Heart right ventricle (tissue), 16 donors: ENCODE data around the gene PADI2. TPM values are rescaled to one million over a fixed set of nuclear protein-coding genes. Genes with fewer than 3 reads are reported as not detected.
"Not testable (repeated sequence)": the region's sequence is repeated elsewhere in the genome, so short reads cannot be mapped to it uniquely, and the experiment has no call there.

ENCODE experiments used
- ATAC-seq, 8 donors: fragments of 200-7000 bp; cut with Tn5 transposase; one replicate each; pipeline ENCODE4 v1.9.1; 2020; ENCODE audit warnings: mild to moderate bottlenecking in 8 of 8, moderate library complexity in 8 of 8, moderate number of reproducible peaks in 1 of 8
- DNase-seq, 2 donors: peaks; one replicate each; pipeline ENCODE4 v3.0.0-alpha.2; 2020
- H3K27ac ChIP-seq, 10 donors: fragments of 200-600 bp; sonication (generic) in 2 of 10; one replicate each; pipeline versions ENCODE4 v1.5.0 to v1.8.0; 2020 to 2022; ENCODE audit warnings: mild to moderate bottlenecking in 3 of 10
- H3K27me3 ChIP-seq, 7 donors: fragments of 200-600 bp; one replicate each; pipeline ENCODE4 v1.8.0; 2021 to 2022; ENCODE audit warnings: mild to moderate bottlenecking in 2 of 7
- H3K36me3 ChIP-seq, 9 donors: fragments of 200-600 bp; sonication (generic) in 1 of 9; one replicate each; pipeline versions ENCODE4 v1.5.0 to v1.8.0; 2020 to 2022; ENCODE audit warnings: mild to moderate bottlenecking in 2 of 9
- H3K4me1 ChIP-seq, 9 donors: fragments of 200-600 bp; sonication (generic) in 1 of 9; one replicate each; pipeline versions ENCODE4 v1.5.0 to v1.8.0; 2020 to 2022; ENCODE audit warnings: mild to moderate bottlenecking in 4 of 9
- H3K4me3 ChIP-seq, 10 donors: fragments of 200-600 bp; sonication (generic) in 2 of 10; one replicate each; pipeline versions ENCODE4 v1.5.0 to v1.8.0; 2020 to 2022; ENCODE audit warnings: mild to moderate bottlenecking in 7 of 10, moderate library complexity in 2 of 10
- H3K9me3 ChIP-seq, 11 donors: fragments of 200-600 bp in 10 of 11; sonication (generic) in 2 of 11; one replicate each; pipeline versions ENCODE4 v1.5.0 to v1.8.0; 2013 to 2022; ENCODE audit warnings: mild to moderate bottlenecking in 2 of 11, control low read depth in 1 of 11, moderate library complexity in 1 of 11
- CTCF ChIP-seq, 9 donors: fragments of 200-600 bp; sonication (generic) in 2 of 9; IDR thresholded peaks; one replicate each; pipeline versions ENCODE4 v1.5.0 to v1.8.0; 2021 to 2022; ENCODE audit warnings: antibody characterized with exemption in 9 of 9, mild to moderate bottlenecking in 5 of 9, moderate library complexity in 1 of 9
- WGBS, 2 donors: extraction: QIAGEN DNeasy Blood & Tissue Kit; methylation state at CpG; one replicate each; pipeline ENCODE4 v1.1.7; 2013; ENCODE audit warnings: inconsistent platforms in 1 of 2; 5-methylcytosine and 5-hydroxymethylcytosine counted together
- intact Hi-C, 10 donors: fragments of 100-400 bp; cut with DNase I; formaldehyde crosslinking; loops; one replicate each; pipeline versions ENCODE4 v1.11.1 to v1.14.2; 2022
- polyA plus RNA-seq, 2 donors: library from polyadenylated mRNA; stranded (reverse); fragments of 200-250 nt; gene quantifications; one replicate each; pipeline ENCODE4 v1.2.3, GENCODE V29; 2013
- total RNA-seq, 10 donors: library from RNA; stranded (reverse); fragmentation: NEBNext Ultra II Directional in 3 of 10; extraction: Animal tissue kit (Norgen Biotek cat#: 25700) in 3 of 10; gene quantifications; one replicate each; pipeline versions ENCODE4 v1.2.1 to v1.2.4, GENCODE V29; 2021 to 2023
- donor health status: Arrhythmogenic right ventricular cardiomyopathy.
- donor health status: ischemic (EF 13 %, LVEDD 7.1; RV severe dilation, severe dysfunction).
- donor health status: healthy with polysubstance abuse.
- donor health status: DM: no; HTN: yes; CAD: no.
- donor health status: DM: no; HTN: no; CAD: no.
- donor health status: ischemic (EF 25% LVEDD 6.9; RV normal size, moderate dysfunction).
- donor health status: ischemic (EF 25% LVEDD 5.7; RV mildly dilated, moderate dysfunction).
- donor health status: healthy.
- donor health status: DM: yes; HTN: yes; CAD: no.
- donor health status: Ischemic cardiomyopathy.
- donor health status: ischemic (EF 35%, LVEDD 5.7; RV mildly dilated, moderate dysfunction).
- donor health status: nonischemic (EF 11% LVEDD 7.7; RV severe dilation, severe dysfunction).
- donor health status: DM: yes; HTN: yes; CAD: no.
- donor health status: PGD.
- donor health status: ischemic (EF 29% LVEDD 5.4; RV normal size, mild dysfunction).
- donor health status: nonischemic (EF 23%, LVEDD 6.1; RV moderate dilation, normal function).

The PADI2 gene
- total and polyA plus RNA-seq, 12 donors: 0.07 to 1.1 (median 0.47) TPM

DNA sequence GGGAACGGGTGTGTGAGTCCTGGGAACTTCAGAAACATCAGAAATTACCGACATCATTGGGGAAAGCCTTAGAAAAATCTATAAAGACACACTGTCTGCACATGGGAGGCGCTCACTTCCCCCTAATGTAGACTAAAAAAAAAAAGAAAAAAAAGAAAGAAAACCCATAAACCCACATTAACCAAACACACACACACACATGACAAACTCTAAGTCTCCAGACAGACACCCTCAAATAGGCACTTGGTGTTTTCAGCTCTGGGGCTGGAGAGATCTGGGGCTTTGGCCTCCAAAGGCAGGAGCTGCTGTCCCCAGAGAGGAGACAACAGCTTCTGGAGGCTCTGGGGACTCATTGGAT is 52.2 kb downstream of the PADI2 start:
- Histone ChIP-seq H3K27me3 (no peaks in the 10 kb centered on the region), H3K4me1 (peaks cover 0 to 44% (median 7%) of the 10 kb centered on the region in 9 donors), H3K27ac (peak overlapping the region in 1 of 10 donors; percentile 78), H3K9me3 (peaks cover 0 to 14% (median 8%) of the 10 kb centered on the region in 11 donors), H3K36me3 (no peaks in the 10 kb centered on the region), H3K4me3 (no peak overlapping the region)
- no peak for TF ChIP-seq CTCF (IDR thresholded peaks at IDR 0.05)
- WGBS, 2 donors: 80 to 89% methylated on average over 3 of the region's 3 CpGs
- ATAC-seq (no peak), DNase-seq (no peak)
- intact Hi-C loops: loop anchor here in 5 of 10 donors (5.0 to 10.0 kb wide), 5 partner anchors 58 to 338 kb away; no protein-coding TSS in a partner anchor

- Histone ChIP-seq H3K27ac (peak overlapping the region in 1 of 10 donors; percentile 78), H3K9me3 (peaks cover 0 to 14% (median 8%) of the 10 kb centered on the region in 11 donors), H3K36me3 (no peaks in the 10 kb centered on the region), H3K4me3 (no peak overlapping the region), H3K27me3 (no peaks in the 10 kb centered on the region), H3K4me1 (peaks cover 0 to 50% (median 7%) of the 10 kb centered on the region in 9 donors)
- intact Hi-C loops: loop anchor here in 5 of 10 donors (5.0 to 10.0 kb wide), 5 partner anchors 58 to 338 kb away; no protein-coding TSS in a partner anchor
- no peak for TF ChIP-seq CTCF (IDR thresholded peaks at IDR 0.05)
- no peak for ATAC-seq
- DNase-seq: no peak
- WGBS, 2 donors: 84 to 85% methylated on average over 11 of the region's 11 CpGs
Observed at GRCh38 chr1:17066361-17067068, 52.7 kb downstream of the PADI2 start.

DNA sequence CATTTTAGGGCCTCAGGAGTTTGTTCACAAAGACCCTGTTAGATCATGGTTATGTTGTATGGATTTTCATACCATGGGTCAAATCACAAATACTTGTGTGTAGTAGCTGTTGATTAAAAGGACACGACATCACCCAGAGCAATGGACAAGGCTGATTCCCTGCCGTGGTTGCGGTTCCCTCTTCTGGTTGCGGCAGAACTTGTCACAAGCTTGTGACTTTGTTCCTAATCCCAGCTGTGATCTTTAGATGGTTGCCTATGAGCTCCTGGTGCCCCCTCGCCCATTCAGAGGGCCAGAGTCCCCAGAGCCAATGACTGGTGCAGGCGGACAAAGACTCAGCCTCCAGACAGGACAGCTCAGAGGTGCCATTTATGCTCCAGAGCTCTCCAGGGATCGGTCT is 53.6 kb downstream of the PADI2 start:
- Histone ChIP-seq H3K4me3 (no peak overlapping the region), H3K36me3 (no peaks in the 10 kb centered on the region), H3K27ac (peak overlapping the region in 1 of 10 donors; percentile 78), H3K4me1 (peaks cover 0 to 58% (median 7%) of the 10 kb centered on the region in 9 donors), H3K27me3 (no peaks in the 10 kb centered on the region), H3K9me3 (peaks cover 0 to 14% (median 8%) of the 10 kb centered on the region in 11 donors)
- DNase-seq: no peak
- TF ChIP-seq CTCF (IDR thresholded peaks at IDR 0.05): no peak
- 76 to 87% methylated on average over 7 of the region's 7 CpGs for WGBS, 2 donors
- no peak for ATAC-seq
- intact Hi-C loops: loop anchor here in 5 of 10 donors (5.0 to 10.0 kb wide), 5 partner anchors 59 to 339 kb away; no protein-coding TSS in a partner anchor

GRCh38 chr1:17062751-17063150 is 56.5 kb downstream of the PADI2 start:
- intact Hi-C loops: loop anchor here in 5 of 10 donors (1.0 to 10.0 kb wide), 6 partner anchors 34 to 342 kb away; no protein-coding TSS in a partner anchor
- Histone ChIP-seq H3K4me1 (peaks cover 0 to 71% (median 7%) of the 10 kb centered on the region in 9 donors), H3K9me3 (peaks cover 0 to 14% (median 8%) of the 10 kb centered on the region in 11 donors), H3K27ac (peak overlapping the region in 3 of 10 donors; percentile 42 to 67 (median 55))
- not testable (repeated sequence) for H3K36me3 ChIP-seq, H3K4me3 ChIP-seq, DNase-seq, ATAC-seq, H3K27me3 ChIP-seq
- 74 to 87% methylated on average over 7 of the region's 7 CpGs for WGBS, 2 donors
